Upper lobe of left lung (tissue), 6 donors: Measurements from ENCODE around the gene ZAR1. TPM values are rescaled to one million over a fixed set of nuclear protein-coding genes. Genes with fewer than 3 reads are reported as not detected.
"Not testable (repeated sequence)": the region's sequence is repeated elsewhere in the genome, so short reads cannot be mapped to it uniquely, and the experiment has no call there.

Source experiments
- ATAC-seq, 2 donors: fragments of 200-7000 bp; cut with Tn5 transposase; one replicate each; pipeline ENCODE4 v1.9.1; 2022; ENCODE audit warnings: mild to moderate bottlenecking in 2 of 2, moderate library complexity in 2 of 2; ENCODE audit not compliant: low FRiP score in 2 of 2
- DNase-seq, 2 donors: peaks; one replicate each; pipeline ENCODE4 v3.0.0-alpha.2; 2019 to 2020
- H3K27ac ChIP-seq, 4 donors: fragments of 200-600 bp; sonication (generic); one replicate each; pipeline ENCODE4 v1.5.1; 2016 to 2019
- H3K27me3 ChIP-seq, 4 donors: fragments of 200-600 bp; sonication (generic); one replicate each; pipeline ENCODE4 v1.5.1; 2017 to 2019
- H3K36me3 ChIP-seq, 4 donors: fragments of 200-600 bp; sonication (generic); one replicate each; pipeline ENCODE4 v1.5.1; 2016 to 2019
- H3K4me1 ChIP-seq, 4 donors: fragments of 200-600 bp; sonication (generic); one replicate each; pipeline ENCODE4 v1.5.1; 2018 to 2019
- H3K4me3 ChIP-seq, 4 donors: fragments of 200-600 bp; sonication (generic); one replicate each; pipeline ENCODE4 v1.5.1; 2017 to 2019; ENCODE audit warnings: mild to moderate bottlenecking in 2 of 4, moderate library complexity in 1 of 4
- H3K9me3 ChIP-seq, 4 donors: fragments of 200-600 bp; sonication (generic); one replicate each; pipeline ENCODE4 v1.5.1; 2018 to 2019
- CTCF ChIP-seq, 6 experiments: fragments of 450-650 bp in 4 of 6; fragments of 200-600 bp in 2 of 6; sonication (generic) in 2 of 6; IDR thresholded peaks; one replicate each; pipeline ENCODE4 v1.5.1; 2016 to 2019; ENCODE audit warnings: antibody characterized with exemption in 6 of 6
- EP300 ChIP-seq, 4 donors: sonication (generic); formaldehyde crosslinking; IDR thresholded peaks; one replicate each; pipeline ENCODE4 v1.5.1; 2017; ENCODE audit warnings: antibody characterized with exemption in 4 of 4, control low read depth in 2 of 4
- POLR2A ChIP-seq, 4 donors: fragments of 450-650 bp; IDR thresholded peaks; one replicate each; pipeline ENCODE4 v1.5.1; 2016 to 2017; ENCODE audit warnings: antibody characterized with exemption in 4 of 4, mild to moderate bottlenecking in 2 of 4
- POLR2AphosphoS5 ChIP-seq, 2 donors: sonication (generic); formaldehyde crosslinking; IDR thresholded peaks; one replicate each; pipeline ENCODE4 v1.5.1; 2017; ENCODE audit warnings: antibody characterized with exemption in 2 of 2
- WGBS, 2 donors: methylation state at CpG; one replicate each; pipeline ENCODE4 v1.1.5; 2017 to 2018; 5-methylcytosine and 5-hydroxymethylcytosine counted together
- total RNA-seq, 6 donors: library from RNA; depleted of rRNA in 4 of 6; stranded (reverse); fragments of >200 nt in 4 of 6; gene quantifications; one replicate each; pipeline versions ENCODE4 v1.1.0 to v1.2.1, GENCODE V29; 2016 to 2021
- donor health status: DM: no; HTN: no; CAD: no; lungs with moderate emphysema.
- donor health status: DM: no; HTN: yes; CAD: no; lungs with severe emphysema.

Gene ZAR1
- total RNA-seq, 6 donors from 2014 or later: 0.29 to 6.3 (median 0.34) TPM; not detected in 1

GRCh38 chr4:48450740-48451139 is 39.3 kb upstream of the ZAR1 start:
- no peaks in the 10 kb centered on the region for H3K4me1 ChIP-seq
- no peak for DNase-seq
- no peaks in the 10 kb centered on the region for H3K27me3 ChIP-seq
- no peak overlapping the region for H3K4me3 ChIP-seq
- 92 to 99% methylated on average over 3 of the region's 3 CpGs for WGBS, 2 donors
- TF ChIP-seq EP300 (IDR thresholded peaks at IDR 0.05) (no peak), POLR2A (IDR thresholded peaks at IDR 0.05) (no peak), CTCF (IDR thresholded peaks at IDR 0.05) (no peak), POLR2AphosphoS5 (IDR thresholded peaks at IDR 0.05) (no peak)
- H3K27ac ChIP-seq: no peak overlapping the region
- no peak for ATAC-seq
- no peaks in the 10 kb centered on the region for H3K36me3 ChIP-seq
- no peaks in the 10 kb centered on the region for H3K9me3 ChIP-seq

GRCh38 chr4:48451656-48452055 is 38.4 kb upstream of the ZAR1 start:
- DNase-seq, H3K27me3 ChIP-seq, H3K9me3 ChIP-seq, H3K27ac ChIP-seq, ATAC-seq, H3K4me1 ChIP-seq, H3K4me3 ChIP-seq, H3K36me3 ChIP-seq: not testable (repeated sequence)
- 87 to 89% methylated on average over 3 of the region's 3 CpGs for WGBS, 2 donors

- TF ChIP-seq CTCF (IDR thresholded peaks at IDR 0.05) (no peak), POLR2AphosphoS5 (IDR thresholded peaks at IDR 0.05) (no peak), POLR2A (IDR thresholded peaks at IDR 0.05) (no peak), EP300 (IDR thresholded peaks at IDR 0.05) (no peak)
- DNase-seq (no peak), ATAC-seq (no peak)
- Histone ChIP-seq H3K4me3 (no peak overlapping the region), H3K27me3 (no peaks in the 10 kb centered on the region), H3K36me3 (no peaks in the 10 kb centered on the region), H3K27ac (no peak overlapping the region), H3K4me1 (no peaks in the 10 kb centered on the region), H3K9me3 (no peaks in the 10 kb centered on the region)
- 92 to 93% methylated on average over 2 of the region's 2 CpGs for WGBS, 2 donors
Observed at GRCh38 chr4:48454591-48454990, 35.5 kb upstream of the ZAR1 start.

- no peaks in the 10 kb centered on the region for H3K9me3 ChIP-seq
- TF ChIP-seq EP300 (IDR thresholded peaks at IDR 0.05) (no peak), POLR2A (IDR thresholded peaks at IDR 0.05) (no peak), CTCF (IDR thresholded peaks at IDR 0.05) (no peak), POLR2AphosphoS5 (IDR thresholded peaks at IDR 0.05) (no peak)
- no peak for DNase-seq
- H3K27ac ChIP-seq: no peak overlapping the region
- H3K4me1 ChIP-seq: no peaks in the 10 kb centered on the region
- no peaks in the 10 kb centered on the region for H3K27me3 ChIP-seq
- H3K4me3 ChIP-seq: no peak overlapping the region
- ATAC-seq: no peak
- no peaks in the 10 kb centered on the region for H3K36me3 ChIP-seq
Observed at GRCh38 chr4:48461000-48461399, 29.1 kb upstream of the ZAR1 start.

- no peaks in the 10 kb centered on the region for H3K4me1 ChIP-seq
- H3K27ac ChIP-seq: no peak overlapping the region
- ATAC-seq (no peak), DNase-seq (no peak)
- H3K4me3 ChIP-seq: no peak overlapping the region
- 54 to 59% methylated on average over 5 of the region's 5 CpGs for WGBS, 2 donors
- no peaks in the 10 kb centered on the region for H3K9me3 ChIP-seq
- H3K36me3 ChIP-seq: no peaks in the 10 kb centered on the region
- TF ChIP-seq POLR2A (IDR thresholded peaks at IDR 0.05): no peak
- TF ChIP-seq EP300 (IDR thresholded peaks at IDR 0.05): no peak
- TF ChIP-seq POLR2AphosphoS5 (IDR thresholded peaks at IDR 0.05): no peak
- no peak for TF ChIP-seq CTCF (IDR thresholded peaks at IDR 0.05)
- H3K27me3 ChIP-seq: no peaks in the 10 kb centered on the region
Observed at GRCh38 chr4:48462363-48462762, 27.7 kb upstream of the ZAR1 start.
